GM13977 (cell line): ENCODE results near the gene GRAMD2B.
"Not testable (repeated sequence)": the region's sequence is repeated elsewhere in the genome, so short reads cannot be mapped to it uniquely, and the experiment has no call there.

Source experiments
- DNase-seq: peaks from one replicate; pipeline ENCODE4 v3.0.0; 2012; ENCODE audit warnings: low spot score
- in situ Hi-C: fragments of 300-500 bp; cut with MboI; formaldehyde crosslinking; loops from one replicate; pipeline ENCODE4 v1.12.0; 2022; ENCODE audit warnings: low sequenced_read_pairs, low pct_unique_long_range_greater_than_20kb, mixed read lengths, inconsistent platforms; ENCODE audit not compliant: unreplicated experiment
- TF ChIP-seq, protein P1 (sequence below): IDR thresholded peaks from 2 replicates; pipeline ENCODE4 v1.5.1; 2012; ENCODE audit warnings: mild to moderate bottlenecking, control low read depth; ENCODE audit not compliant: insufficient read depth; ENCODE audit errors: extremely low read depth, missing control alignments

The GRAMD2B gene

GRCh38 chr5:126516852-126517251 is 93.6 kb downstream of the GRAMD2B start:
- TF ChIP-seq, protein P1, sequence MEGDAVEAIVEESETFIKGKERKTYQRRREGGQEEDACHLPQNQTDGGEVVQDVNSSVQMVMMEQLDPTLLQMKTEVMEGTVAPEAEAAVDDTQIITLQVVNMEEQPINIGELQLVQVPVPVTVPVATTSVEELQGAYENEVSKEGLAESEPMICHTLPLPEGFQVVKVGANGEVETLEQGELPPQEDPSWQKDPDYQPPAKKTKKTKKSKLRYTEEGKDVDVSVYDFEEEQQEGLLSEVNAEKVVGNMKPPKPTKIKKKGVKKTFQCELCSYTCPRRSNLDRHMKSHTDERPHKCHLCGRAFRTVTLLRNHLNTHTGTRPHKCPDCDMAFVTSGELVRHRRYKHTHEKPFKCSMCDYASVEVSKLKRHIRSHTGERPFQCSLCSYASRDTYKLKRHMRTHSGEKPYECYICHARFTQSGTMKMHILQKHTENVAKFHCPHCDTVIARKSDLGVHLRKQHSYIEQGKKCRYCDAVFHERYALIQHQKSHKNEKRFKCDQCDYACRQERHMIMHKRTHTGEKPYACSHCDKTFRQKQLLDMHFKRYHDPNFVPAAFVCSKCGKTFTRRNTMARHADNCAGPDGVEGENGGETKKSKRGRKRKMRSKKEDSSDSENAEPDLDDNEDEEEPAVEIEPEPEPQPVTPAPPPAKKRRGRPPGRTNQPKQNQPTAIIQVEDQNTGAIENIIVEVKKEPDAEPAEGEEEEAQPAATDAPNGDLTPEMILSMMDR = no peak
- DNase-seq = no peak
- in situ Hi-C loops = no loop called here

DNA sequence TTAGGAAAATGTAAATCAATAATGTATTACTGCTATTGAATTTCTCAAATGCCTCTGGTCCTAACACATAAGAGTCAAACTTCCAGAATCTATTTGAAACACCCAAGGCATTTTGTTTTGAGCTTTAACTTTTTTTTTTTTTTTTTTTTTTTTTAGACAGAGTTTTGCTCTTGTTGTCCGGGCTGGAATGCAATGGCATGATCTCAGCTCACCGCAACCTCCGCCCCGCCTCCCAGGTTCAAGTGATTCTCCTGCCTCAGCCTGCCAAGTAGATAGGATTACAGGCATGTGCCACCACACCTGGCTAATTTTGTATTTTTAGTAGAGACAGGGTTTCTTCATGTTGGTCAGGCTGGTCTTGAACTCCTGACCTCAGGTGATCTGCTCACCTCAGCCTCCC is 96.0 kb downstream of the GRAMD2B start:
- DNase-seq, in situ Hi-C loops: not testable (repeated sequence)

- TF ChIP-seq, protein P1 = no peak
- in situ Hi-C loops = no loop called here
- no peak for DNase-seq
These were observed 96.7 kb downstream of the GRAMD2B start for GRCh38 chr5:126519637-126520592.

DNA sequence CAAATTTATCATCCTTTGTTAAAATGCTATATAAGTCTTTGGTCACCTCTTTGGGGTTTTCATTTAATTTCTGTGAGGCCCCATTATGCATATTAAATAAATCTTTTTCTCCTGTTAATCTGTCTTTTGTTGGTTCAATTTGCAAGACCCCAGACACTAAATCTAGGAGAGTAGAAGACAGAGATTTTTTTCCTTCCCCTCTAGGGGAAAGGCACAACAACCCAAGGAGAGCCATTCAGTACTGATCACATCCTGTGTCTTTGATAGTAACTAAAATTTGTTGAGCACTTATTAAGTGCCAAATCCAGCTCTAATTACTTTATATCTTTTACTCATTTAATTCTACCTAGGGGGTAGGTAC is 97.4 kb downstream of the GRAMD2B start:
- TF ChIP-seq, protein P1 = no peak
- no peak for DNase-seq
- in situ Hi-C loops = no loop called here

DNA sequence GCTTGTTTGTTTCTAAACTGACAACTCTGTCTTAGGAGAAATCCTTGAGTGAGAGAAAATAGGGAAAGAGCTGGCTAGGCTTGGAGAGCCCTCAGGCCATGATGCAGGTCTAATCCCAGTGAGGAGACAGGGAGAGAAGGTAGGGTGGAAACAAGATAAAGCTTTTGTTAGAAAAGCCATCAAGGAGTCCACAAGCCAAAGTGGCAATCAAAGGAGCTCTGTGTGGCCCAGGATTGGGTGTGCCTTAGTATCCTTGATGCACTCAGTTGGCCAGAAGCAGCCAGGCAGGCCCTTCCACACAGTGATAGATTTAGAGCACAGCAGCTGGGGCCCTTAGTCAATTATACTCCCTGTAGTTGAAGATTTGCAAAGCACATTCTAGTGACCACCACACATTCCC is 97.9 kb downstream of the GRAMD2B start:
- no peak for DNase-seq

GRCh38 chr5:126523818-126524510 is 100.8 kb downstream of the GRAMD2B start:
- TF ChIP-seq, protein P1 = no peak
- DNase-seq = no peak
- in situ Hi-C loops = no loop called here

More for the DNA sequence above, 97.9 kb downstream of the GRAMD2B start:
- in situ Hi-C loops = no loop called here
- TF ChIP-seq, protein P1 = no peak
